ENCODE data around the gene LEFTY2. TPM values are rescaled to one million over a fixed set of nuclear protein-coding genes. Genes with fewer than 3 reads are reported as not detected.
A peak's percentile ranks its signal among the peaks of the same experiment; 100 is the strongest.

Gene LEFTY2
- total RNA-seq, 1 experiment from 2014 or later: not detected

GRCh38 chr1:225934711-225935110 is 6.3 kb downstream of the LEFTY2 start:
- Histone ChIP-seq H3F3A (ENCODE audit: low read length, unreplicated experiment) (no peaks in the 10 kb centered on the region), H3K9me3 (ENCODE audit: low read length) (no peaks in the 10 kb centered on the region), H3K4me1 (ENCODE audit: insufficient read depth, low read length) (peaks cover 9% of the 10 kb centered on the region), H3K9ac (ENCODE audit: low read length) (no peak overlapping the region), H3K4me3 (ENCODE audit: low read length) (no peak overlapping the region), H4K20me1 (ENCODE audit: low read length) (no peaks in the 10 kb centered on the region), H3K79me2 (ENCODE audit: low read length) (no peaks in the 10 kb centered on the region), H3K9me2 (replicated peaks; ENCODE audit: low read length) (no peaks in the 10 kb centered on the region), H3K27ac (ENCODE audit: low read length) (no peak overlapping the region), H3K27me3 (ENCODE audit: low read length) (no peaks in the 10 kb centered on the region), H3K36me3 (ENCODE audit: low read depth, low read length) (no peaks in the 10 kb centered on the region), H3K4me2 (ENCODE audit: low read length) (no peak overlapping the region), H2AFZ (ENCODE audit: low read length) (no peak overlapping the region)
- BruUV-seq (replicated peaks): no TSS peak
- TF ChIP-seq EZH2 (IDR thresholded peaks at IDR 0.05; ENCODE audit: low read length, unreplicated experiment) (no peak), CTCF (conservative IDR thresholded peaks at IDR 0.05; ENCODE audit: low read depth, low read length) (no peak), EZH2phosphoT487 (IDR thresholded peaks at IDR 0.05; ENCODE audit: borderline replicate concordance, low read length) (no peak)
- POLR2A ChIA-PET (ENCODE audit: unreplicated experiment): no interaction called here
- DNase-seq (no peak), ATAC-seq (no peak)
- intact Hi-C loops (cut with micrococcal nuclease): no loop called here
- CTCF ChIA-PET: no interaction called here

GRCh38 chr1:225933072-225933471 is 7.9 kb downstream of the LEFTY2 start:
- peak; percentile 100 for ATAC-seq

More at GRCh38 chr1:225933072-225933471, 7.9 kb downstream of the LEFTY2 start:
- H4K20me1 ChIP-seq (ENCODE audit: low read length): no peaks in the 10 kb centered on the region
- H3K4me3 ChIP-seq (ENCODE audit: low read length): no peak overlapping the region
- H3K4me2 ChIP-seq (ENCODE audit: low read length): peak overlapping the region; percentile 55
- no peaks in the 10 kb centered on the region for H3K36me3 ChIP-seq (ENCODE audit: low read depth, low read length)
- peak; percentile 89 for DNase-seq
- no peaks in the 10 kb centered on the region for H3K9me2 ChIP-seq (replicated peaks; ENCODE audit: low read length)
- no peak overlapping the region for H2AFZ ChIP-seq (ENCODE audit: low read length)
- H3K9me3 ChIP-seq (ENCODE audit: low read length): no peaks in the 10 kb centered on the region
- POLR2A ChIA-PET (ENCODE audit: unreplicated experiment): interaction anchor here (0.6 kb wide), 1 partner anchor 150 kb away, joined by 3 read pairs; no protein-coding TSS in a partner anchor
- TF ChIP-seq CTCF (conservative IDR thresholded peaks at IDR 0.05; ENCODE audit: low read depth, low read length) (no peak), EZH2phosphoT487 (IDR thresholded peaks at IDR 0.05; ENCODE audit: borderline replicate concordance, low read length) (no peak), EZH2 (IDR thresholded peaks at IDR 0.05; ENCODE audit: low read length, unreplicated experiment) (no peak)
- intact Hi-C loops (cut with micrococcal nuclease): no loop called here
- no peaks in the 10 kb centered on the region for H3K27me3 ChIP-seq (ENCODE audit: low read length)
- peaks cover 9% of the 10 kb centered on the region for H3K4me1 ChIP-seq (ENCODE audit: insufficient read depth, low read length)
- peak overlapping the region; percentile 44 for H3K27ac ChIP-seq (ENCODE audit: low read length)
- BruUV-seq (replicated peaks): no TSS peak
- CTCF ChIA-PET: no interaction called here
- H3K9ac ChIP-seq (ENCODE audit: low read length): no peak overlapping the region
- no peaks in the 10 kb centered on the region for H3K79me2 ChIP-seq (ENCODE audit: low read length)
- no peaks in the 10 kb centered on the region for H3F3A ChIP-seq (ENCODE audit: low read length, unreplicated experiment)

Measured in PC-3 (cell line).